GM21825 (cell line): ENCODE data around the gene FBXO9.

Experiments used
- ATAC-seq: cut with Tn5 transposase; IDR thresholded peaks from one replicate; pipeline ENCODE4 v1.9.1; 2021; ENCODE audit warnings: mild to moderate bottlenecking, moderate library complexity; ENCODE audit not compliant: unreplicated experiment

FBXO9 gene

DNA sequence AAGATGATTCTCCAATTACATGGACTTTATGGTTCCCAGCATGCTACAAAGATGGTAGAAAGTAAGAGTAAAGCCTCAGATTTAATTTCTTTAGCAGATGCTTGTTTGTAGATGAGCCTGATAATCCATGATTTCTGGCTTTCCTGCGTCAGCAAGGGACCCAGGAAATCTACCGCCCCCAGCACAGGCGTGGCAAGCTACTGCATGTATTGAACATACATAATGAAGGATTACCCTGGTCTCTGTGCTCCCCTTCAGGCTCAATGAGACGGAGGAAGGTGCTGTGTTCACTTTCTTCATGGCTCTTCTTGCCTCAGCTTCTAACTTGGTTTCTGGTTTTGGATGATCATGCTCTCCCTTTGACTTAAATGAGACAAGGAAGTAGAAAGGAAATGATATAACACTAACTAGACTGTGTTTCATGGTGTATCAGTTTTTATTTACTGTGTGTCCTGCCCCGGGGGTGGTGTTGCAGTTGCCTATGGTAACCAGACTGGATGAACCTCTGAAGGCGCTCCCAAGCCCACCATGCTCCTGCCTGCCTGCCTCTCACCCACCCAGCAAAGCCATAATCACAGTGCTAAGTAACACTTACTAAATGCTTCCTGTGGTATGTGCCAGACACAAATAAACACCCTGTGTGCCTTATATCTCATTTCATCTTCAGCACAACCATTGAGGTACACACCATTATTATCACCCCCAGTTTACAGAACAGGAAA, 65.5 kb downstream of the FBXO9 start:
- no peak for ATAC-seq

DNA sequence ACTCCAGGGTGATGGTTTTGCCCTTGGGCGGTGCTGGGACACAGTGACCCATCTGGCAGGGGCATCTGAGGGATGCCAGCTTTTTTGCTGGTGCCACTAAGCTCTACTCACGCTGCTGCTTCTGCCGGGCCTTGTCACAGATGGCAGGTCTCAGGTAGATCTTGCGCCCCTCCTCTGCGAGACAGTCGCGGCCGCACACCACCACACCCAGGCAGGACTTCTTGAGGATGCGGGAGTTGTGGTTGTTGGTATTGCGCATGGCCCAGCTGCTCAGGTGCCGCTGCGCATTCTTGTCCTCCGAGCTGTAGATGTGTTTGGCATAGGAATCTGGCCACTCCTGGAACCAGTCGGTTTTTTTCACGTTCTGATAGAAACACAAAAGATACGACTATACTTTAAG, 68.8 kb downstream of the FBXO9 start:
- ATAC-seq = no peak

DNA sequence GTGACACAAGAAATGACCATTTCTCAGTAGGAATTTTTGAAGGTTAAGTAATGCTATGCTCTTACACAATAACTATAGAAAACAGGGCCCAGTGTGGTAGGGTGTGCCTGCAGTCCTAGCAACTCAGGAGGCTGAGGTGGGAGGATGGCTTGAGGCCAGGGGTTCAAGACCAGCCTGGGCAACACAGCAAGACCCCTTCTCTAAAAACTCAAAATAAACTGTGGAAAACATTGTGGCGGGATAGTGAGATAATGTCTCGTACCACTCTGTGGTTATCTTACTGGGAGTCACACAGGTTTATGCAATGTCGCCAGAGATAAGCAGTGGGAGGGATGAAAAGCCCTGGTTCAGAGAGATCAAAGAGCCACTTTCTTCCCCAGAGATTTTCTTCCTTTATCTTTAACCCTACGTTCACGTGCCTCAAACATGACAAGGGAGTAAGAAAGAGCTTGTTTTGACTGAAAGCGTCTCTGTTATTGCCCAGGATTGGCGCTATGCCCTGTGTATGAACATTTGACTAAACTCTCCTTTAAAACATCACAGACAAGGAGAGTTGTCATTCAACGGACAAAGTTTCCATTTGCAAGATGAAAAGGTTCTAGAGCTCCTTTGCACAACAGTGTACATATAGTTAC, 69.5 kb downstream of the FBXO9 start:
- no peak for ATAC-seq

DNA sequence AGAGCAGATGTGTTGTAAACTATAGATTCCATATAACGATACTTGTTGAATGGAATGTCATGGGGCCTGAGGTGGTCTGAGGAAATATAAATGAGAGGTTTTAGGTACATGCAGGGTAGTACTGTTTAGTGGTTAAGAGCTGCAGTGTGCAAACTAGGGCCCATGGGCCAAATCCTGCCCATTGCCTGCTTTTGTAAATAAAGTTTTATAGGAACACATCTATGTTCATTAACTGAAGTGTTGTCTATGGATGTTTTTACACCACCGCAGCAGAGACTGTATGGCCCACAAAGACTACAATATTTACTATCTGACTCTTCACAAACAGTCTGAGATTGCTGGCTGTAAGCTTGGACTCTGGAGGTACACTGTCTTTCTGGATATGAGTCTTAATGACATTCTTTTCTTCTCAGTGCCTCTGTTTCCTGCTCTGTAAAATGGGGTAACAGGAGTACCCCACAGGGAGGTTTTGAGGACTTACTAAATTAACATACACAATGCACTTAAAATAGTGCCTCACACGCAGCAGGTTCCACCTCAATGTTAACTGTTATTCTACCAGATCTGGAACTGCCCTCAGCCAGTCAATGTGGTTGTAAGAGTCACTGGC, 70.9 kb downstream of the FBXO9 start:
- ATAC-seq = no peak

DNA sequence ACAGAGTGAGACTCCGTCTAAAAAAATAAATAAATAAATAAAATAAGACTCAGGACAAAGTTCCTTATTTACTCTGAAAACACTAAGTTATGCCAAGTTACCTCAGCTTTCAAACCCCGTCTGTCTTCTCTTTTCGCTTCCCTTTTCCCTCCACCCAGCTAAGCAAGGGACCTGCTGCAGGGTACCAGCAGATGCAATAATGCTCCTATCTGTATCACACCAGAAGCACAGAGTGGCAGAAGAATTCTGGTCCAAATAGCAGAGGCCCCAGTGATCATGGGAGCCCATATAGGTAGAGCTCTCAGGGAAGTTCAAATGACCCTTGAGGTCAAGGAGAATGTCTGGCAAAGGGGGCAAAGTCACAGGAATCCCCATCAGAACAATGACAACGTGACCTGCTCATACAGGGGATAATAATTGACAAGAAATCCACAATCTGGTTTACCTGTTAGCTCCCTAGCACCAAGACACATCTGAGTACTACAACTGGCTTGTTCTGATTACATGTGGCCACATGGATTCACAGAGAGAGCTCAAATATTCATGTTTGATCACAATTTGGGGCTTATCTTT, 74.7 kb downstream of the FBXO9 start:
- ATAC-seq = no peak

DNA sequence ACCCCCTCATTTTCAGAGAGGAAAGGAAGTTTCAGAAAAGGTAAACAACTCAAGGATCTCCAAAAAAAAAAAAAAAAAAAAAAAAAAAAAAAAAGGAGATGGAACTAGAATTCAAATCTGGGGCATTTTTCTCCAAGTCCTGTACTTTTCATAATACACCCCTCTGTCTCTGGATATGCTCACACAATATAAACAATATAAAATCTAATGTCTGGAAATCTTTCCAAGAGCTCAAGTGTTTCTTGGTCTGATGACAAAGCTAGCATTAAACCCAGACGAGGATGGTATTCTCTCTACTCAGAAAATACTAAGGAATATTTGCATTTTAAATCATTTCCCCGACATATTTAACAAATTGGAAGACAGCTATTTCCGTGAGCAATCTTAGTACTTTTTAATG, 77.6 kb downstream of the FBXO9 start:
- no peak for ATAC-seq

DNA sequence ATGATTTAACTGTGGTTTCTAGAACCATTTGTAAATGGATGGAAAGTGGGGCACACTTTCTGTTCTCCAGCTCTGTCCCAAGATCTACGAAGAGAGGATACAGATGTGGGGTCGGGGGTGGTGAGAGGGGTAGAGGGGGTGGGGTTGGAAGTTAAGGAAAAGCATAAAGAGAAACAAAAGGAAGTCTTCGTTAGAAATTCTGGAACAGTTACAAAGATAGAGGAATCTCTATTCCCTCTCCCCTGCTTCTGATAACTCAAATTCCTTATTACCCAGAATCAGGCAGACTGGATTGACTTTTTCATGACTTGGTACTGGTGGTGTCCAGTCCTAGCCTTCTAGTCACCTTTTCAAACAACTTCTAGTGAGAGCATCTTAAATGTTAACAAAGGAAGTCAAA, 78.5 kb downstream of the FBXO9 start:
- ATAC-seq = no peak

DNA sequence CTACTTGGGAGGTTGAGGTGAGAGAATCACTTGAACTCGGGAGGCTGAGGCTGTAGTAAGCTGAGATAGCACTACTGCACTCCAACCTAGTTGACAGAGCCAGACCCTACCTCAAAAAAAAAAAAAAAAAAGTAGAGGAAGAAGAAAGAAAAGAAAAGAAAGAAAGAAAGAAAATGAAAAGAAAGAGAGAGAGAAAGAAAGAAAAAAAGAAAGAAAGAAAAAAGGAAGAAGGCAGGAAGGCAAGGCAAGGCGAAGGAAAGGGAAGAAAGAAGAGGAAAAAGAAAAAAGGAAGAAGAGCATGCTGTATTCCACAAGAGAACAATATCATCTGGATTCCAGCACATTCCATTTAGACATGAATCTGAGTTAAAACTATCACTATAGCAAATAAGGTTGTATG, 79.6 kb downstream of the FBXO9 start:
- ATAC-seq = no peak

DNA sequence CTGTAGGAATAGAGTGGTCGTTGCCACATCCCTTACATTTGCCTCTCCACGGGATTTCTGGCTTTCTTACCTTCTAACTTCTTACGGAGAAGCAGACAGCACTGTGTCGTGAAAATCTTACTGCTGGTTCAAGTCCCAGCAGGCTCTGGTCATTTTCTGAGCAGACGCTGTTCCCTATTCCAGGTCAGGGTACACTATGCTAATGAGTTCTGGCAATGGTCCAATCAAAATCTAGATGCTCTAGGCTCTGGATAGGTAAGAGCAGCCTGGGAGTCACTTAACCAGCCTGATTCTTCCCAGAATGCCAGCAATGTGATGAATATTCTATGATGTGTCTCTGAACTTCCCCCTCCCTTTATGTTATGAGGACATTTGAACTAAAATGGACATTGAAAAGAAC, 83.5 kb downstream of the FBXO9 start, which contains the start of gene GCM1:
TSS of gene GCM1 (minus strand) at position 158 of the 400 bp plus-strand sequence. CDS start 3,209 bp downstream, outside the sequence.
- ATAC-seq = no peak
